ELF-1 (cell line): ENCODE results near the gene KCNJ12.

Source experiments
- DNase-seq: peaks from one replicate; pipeline ENCODE4 v3.0.0-alpha.2; 2016; ENCODE audit warnings: low read depth, low spot score

The KCNJ12 gene

GRCh38 chr17:21368545-21369246 lies 7.5 kb upstream of the KCNJ12 start:
- DNase-seq = no peak

DNA sequence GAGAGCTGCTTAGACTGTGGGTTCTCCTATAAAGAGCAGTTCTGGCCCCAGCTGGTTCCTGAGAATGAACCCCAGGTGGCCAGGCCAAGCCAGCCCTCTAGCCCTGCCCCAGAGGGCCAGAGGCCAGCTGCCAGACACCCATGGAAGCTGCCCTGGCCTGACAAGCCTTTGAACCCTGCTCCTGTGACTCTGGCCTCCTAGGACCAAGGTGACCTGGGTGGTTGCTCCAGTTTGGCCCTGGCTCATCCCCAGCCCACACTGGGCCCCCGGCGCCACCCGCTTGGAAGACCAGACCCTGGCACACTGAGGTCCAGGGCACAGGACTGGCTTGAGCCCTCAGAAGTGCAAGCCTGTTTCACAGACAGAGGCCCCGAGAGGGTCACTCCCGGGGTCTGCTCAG lies 6.8 kb upstream of the KCNJ12 start:
- DNase-seq = no peak

DNA sequence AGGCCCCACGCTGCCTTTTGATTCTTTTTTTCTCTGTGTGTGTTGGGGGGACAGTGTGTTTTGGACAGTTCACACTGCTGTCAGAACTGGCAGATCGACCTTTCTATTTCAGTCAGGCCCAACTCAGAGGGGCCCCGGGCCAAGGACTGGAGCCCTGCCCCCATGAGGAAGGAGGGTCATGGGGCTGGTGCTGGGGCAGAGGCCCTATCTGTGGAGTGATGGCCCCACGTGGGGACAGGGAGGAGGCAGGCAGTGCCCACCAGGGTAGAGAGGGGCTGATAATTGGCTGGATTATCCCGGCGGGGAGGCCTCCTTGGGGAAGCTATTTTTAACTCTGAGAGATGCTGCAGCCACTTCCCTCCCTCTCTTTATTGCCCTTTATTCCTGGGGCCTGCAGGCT lies 5.7 kb upstream of the KCNJ12 start:
- DNase-seq = peak; percentile 76

DNA sequence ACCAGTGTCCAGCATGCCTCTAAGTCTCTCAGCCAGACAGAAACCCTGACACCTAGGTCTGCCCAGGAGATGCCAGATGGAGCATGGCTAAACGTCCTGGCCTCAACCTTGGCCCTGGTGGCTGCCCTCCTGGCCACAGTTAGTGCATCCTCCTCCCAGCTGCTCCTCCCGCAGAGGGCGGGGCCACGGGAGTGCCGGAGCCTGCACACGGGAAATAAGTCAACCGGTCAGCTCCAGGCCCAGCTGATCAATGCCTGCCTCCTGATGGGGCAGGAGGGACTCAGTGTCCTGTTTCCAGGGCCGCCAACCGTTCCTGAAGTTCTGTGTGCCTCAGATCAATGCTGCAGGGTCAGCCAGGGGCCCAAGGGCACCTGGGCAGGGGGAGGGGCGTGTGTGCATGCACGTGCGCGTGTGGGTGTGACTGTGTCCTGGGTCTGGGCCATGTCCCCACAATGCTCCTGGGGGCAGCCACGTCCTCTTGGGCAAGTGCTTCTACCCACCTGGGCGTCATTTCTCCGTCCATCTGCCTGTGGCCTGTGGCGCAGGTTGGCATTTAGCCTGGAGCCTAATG lies 4.6 kb upstream of the KCNJ12 start:
- DNase-seq = no peak

GRCh38 chr17:21372256-21372954 lies 3.8 kb upstream of the KCNJ12 start:
- DNase-seq = no peak

DNA sequence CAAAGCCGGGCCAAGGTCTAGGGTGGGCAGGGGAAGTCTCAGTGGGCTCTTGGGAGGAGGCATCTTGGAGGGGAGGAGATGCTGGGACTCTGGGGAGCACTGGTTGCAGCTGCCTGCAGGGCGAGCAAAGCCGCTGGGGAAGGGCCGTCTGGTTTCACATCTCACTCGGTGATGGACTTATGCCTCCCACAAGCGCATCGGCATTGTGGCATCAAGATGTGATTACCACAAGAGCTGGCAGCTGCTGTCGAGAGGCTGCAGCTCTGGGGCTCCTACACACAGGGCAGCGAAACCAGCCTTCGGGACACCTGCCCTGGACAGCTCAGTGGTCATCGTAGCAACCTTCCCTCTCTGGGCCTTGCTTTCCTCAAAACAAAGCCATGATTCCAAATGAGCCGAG lies 3.1 kb upstream of the KCNJ12 start:
- no peak for DNase-seq

DNA sequence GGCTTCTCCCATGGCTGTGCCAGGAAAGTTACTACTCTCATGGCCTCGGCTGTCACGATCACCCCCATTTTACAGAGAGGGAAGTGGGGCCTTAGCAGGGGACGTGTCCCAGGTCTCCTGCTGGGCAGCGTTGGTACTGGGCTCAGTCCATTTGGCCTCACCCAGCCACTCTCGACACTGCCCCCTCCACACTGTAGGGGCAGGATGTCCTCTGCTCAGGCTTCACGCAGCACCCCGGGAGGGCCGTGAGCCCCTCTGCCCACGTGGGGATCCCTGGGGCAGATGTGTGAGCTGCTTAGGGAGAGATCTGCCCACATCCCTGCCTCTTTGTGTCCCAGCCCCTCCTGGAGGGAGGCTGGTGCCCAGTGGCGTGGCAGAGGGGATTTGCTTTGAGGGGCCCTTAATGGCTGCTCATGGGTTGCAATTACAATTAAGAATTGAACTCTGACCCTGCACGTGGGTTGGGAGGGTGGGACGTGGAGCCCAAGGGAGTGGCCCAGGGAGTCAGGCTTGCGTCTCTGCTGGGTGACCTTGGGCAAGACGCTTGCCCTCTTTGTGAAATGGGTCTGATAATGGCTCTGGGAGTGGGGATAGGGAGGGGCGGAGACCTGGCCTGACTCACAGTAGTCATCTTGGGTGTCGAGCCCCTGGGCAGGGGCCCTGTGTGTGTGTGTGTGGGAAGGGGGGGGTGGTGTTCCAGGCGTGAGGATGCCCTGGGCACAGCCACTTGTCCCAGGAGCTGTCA lies 2.3 kb upstream of the KCNJ12 start:
- DNase-seq = no peak

DNA sequence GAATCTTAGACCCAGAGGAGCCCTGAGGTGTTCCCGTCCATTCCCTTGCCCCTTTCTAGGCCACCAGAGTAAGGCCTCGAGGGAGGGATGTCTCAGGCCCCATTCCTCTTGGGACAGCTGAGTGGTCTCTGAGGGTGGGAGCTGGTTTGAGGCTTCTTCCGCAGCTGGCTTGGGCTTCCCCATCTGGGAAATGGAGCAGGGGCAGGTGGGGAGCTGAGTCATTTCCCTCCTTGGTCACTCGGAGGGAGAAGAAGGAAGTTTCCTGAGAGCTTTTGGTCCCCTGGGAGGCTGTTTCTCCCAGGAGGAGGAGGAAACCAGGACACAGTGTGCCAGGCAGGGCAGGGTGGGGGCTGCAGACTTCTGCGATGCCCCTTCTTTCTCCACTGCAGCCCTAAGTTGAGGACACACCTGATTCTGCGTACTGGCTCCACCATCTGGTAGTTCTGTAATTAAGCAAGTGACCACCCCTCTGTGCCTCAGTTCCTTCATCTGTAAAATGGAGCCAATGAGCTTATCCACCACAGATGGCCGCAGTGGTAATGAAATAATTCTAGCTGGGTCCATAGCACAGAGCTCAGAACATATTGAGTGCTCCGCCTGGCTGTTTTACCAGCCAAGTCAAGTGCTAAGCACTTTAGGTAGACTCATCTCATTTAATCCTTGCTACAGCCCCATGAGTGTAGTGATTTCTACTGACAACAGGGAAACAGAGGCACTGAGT lies 1.6 kb upstream of the KCNJ12 start:
- DNase-seq = no peak

- DNase-seq = no peak
These were observed 996 bp upstream of the KCNJ12 start for GRCh38 chr17:21375162-21375560.

GRCh38 chr17:21375757-21376080 lies 438 bp upstream of the KCNJ12 start:
- DNase-seq = no peak

DNA sequence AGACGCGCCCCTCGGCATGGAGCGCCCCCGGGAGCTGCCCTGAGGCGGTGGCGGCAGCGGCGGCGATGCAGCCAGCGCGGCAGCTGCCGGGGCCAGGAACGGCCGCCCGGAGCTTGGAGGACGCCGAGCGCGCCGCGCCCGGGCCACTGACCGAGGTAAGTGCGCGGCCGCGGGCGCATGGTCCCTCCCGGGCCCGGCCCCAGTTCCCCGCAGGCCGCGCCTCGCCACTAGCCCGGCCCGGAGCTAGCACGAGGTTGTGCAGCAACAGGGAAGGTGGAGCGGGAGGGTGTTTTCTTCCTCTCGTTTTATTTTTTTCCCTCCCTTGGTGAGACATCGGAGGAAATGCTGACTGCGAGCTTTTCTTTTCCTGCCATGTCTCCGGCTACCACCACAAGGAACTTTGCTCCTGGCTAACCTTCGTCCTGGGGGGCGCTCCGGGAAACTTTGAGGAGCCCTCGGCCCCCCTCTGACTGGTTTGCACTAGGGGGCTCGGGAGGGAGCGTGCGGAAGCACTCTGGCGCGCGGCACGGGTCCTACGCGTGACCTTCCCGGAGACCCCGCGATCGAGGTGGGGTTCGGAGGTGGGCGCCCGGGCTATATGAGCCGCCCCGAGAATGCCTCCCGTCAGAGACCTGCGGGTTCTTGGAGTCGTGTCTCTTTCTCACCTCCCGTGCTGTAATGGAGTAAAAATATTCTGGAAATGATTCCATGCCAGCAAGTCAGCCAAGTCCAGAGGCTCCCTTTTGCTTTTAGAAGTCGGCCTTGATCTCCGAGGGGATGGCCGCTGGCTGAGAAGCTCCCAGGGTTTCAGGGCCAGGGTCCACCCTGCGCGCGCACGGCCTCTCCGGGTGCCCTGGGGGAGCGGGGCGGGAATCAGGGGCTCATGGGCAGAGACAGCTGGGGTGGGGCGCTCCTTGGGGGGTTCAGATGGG lies 868 bp downstream of the KCNJ12 start:
- peak; percentile 51 for DNase-seq

- no peak for DNase-seq
These were observed 1.7 kb downstream of the KCNJ12 start for GRCh38 chr17:21377705-21378396.

GRCh38 chr17:21378553-21378952 lies 2.4 kb downstream of the KCNJ12 start:
- DNase-seq = no peak

DNA sequence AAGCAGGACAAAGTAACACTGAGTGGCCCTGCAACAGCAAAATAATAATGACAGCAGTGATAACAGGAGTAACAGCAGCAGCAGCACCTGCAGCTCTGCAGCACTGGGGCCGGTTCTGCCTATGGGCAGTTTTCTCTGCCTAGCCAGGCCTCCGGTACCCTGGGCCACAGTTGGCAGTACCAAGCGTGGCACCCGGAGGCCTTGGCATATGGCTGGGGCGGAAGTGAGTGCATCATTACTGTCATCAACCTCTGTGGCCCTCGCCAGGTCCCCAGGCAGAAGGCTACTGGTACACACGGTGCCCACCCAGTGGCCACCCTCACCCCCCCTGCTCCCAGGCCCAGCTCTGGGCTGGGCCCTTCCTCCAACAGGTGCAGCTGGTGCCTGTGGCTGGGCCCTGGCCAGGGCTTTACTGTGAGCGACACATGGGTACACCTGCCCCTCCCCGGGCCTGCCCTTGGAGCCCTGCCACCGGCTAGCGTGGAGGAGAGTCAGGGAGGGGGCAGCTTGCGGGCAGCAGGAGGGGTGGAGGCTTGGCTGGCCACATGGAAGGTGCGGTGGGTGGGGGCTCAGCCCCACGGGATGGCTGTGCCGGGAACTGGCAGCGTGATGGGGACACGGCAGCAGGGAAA lies 3.0 kb downstream of the KCNJ12 start:
- no peak for DNase-seq

GRCh38 chr17:21380659-21381058 lies 4.5 kb downstream of the KCNJ12 start:
- no peak for DNase-seq

DNA sequence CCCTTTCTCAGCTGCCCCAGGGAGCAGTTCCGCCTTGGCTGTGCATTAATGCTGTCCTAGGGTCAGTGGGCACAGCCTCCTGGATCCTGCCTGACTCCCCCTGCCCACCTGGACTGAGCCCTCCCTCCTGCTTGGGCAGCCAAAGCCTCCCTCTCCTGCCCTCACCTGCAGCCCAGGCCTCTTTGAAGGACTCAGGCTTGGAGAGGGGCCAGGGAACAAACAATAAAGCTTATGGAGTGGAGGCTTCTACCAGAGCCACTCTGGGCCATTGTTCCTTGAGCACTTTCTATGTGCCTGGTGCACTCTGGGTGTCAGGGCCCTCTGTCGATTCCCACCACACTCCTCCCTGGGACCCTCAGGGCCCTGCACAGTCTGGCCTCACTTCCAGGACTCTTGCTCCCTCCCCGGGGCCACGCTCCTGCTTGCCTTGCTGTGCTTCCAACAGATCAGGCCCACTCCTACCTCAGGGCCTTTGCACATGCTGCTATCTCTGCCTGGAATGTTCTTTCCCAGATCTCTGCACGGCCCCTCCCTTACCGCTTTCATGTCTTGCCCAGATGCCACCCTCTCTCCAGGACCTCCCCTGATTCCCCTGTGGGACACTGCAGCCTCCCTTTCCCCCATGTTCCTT lies 5.0 kb downstream of the KCNJ12 start:
- DNase-seq = no peak

DNA sequence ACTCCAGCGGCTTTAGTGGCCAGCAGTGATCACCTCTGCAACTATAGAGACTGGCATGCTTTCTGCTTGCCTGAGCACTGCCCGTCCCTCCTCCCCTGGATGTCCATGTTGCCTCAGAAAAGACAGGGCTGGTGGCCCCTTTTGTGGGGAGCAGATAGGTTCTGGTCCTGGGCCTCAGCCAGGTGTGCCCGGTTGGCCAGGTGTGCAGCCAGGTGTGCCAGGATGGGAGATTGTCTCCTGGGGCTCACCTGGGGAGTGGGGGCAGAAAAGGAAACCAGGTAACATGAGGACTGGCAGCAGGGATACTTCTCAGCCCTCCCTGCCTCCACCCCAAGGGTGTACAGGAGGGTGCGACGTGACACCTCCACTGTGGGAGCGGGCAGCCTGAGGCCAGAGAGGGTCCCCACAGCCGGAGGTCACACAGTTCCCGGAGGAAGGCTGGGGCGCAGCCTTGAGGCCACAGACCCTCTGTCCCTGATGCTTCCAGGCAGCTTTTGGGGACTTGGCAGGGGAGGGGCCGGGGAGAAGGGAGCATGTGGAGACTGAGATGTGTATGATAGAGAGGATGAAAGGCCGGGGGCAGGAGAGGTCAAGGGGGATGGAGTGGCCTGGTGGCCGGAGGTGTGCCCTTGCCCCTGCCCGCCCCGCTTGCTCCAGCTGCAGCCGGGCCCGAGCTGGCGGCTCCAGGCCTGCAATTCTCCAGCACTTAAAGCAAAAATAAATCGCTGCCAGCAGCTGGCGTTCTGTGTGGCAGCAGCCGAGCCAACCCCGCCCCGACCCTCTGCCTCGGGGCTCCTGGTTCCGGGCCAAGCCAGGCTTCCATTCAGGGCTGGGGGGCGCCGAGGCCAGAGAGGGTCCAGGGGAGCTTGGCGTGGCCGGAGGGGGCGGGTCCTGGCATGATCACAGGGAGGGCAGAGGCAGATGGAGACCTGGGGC lies 6.7 kb downstream of the KCNJ12 start:
- no peak for DNase-seq

- no peak for DNase-seq
These were observed 9.2 kb downstream of the KCNJ12 start for GRCh38 chr17:21385281-21385845.
